GM12874 (cell line): Measurements from ENCODE around the gene GTF2A1L.

Experiments
- TF ChIP-seq, protein P1 (sequence below): IDR thresholded peaks from 2 replicates; pipeline ENCODE4 v1.5.1; 2011; ENCODE audit warnings: low read depth, mild to moderate bottlenecking, control low read depth, low read length, moderate library complexity; ENCODE audit not compliant: insufficient read depth

GTF2A1L gene

GRCh38 chr2:48613211-48613610 is 4.4 kb upstream of the GTF2A1L start:
- TF ChIP-seq, protein P1, sequence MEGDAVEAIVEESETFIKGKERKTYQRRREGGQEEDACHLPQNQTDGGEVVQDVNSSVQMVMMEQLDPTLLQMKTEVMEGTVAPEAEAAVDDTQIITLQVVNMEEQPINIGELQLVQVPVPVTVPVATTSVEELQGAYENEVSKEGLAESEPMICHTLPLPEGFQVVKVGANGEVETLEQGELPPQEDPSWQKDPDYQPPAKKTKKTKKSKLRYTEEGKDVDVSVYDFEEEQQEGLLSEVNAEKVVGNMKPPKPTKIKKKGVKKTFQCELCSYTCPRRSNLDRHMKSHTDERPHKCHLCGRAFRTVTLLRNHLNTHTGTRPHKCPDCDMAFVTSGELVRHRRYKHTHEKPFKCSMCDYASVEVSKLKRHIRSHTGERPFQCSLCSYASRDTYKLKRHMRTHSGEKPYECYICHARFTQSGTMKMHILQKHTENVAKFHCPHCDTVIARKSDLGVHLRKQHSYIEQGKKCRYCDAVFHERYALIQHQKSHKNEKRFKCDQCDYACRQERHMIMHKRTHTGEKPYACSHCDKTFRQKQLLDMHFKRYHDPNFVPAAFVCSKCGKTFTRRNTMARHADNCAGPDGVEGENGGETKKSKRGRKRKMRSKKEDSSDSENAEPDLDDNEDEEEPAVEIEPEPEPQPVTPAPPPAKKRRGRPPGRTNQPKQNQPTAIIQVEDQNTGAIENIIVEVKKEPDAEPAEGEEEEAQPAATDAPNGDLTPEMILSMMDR, result no peak

GRCh38 chr2:48619526-48619925 is 1.9 kb downstream of the GTF2A1L start:
- TF ChIP-seq, protein P1, result no peak

DNA sequence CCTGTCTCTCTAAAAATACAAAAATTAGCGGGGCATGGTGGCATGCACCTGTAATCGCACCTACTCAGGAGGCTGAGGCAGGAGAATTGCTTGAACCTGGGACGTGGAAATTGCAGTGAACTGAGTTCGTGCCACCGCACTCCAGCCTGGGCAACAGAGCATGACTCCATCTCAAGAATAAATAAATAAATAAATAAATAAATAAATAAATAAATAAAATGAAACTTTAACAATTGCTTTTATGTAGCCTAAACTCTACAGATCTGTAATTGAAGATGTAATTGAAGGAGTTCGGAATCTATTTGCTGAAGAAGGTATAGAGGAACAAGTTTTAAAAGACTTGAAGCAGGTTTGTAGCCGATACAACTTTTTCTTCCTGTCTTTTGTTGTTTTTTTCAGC is 2.9 kb downstream of the GTF2A1L start:
- TF ChIP-seq, protein P1, result no peak

- TF ChIP-seq, protein P1, result no peak
These were observed 7.0 kb downstream of the GTF2A1L start for GRCh38 chr2:48624696-48625095.

DNA sequence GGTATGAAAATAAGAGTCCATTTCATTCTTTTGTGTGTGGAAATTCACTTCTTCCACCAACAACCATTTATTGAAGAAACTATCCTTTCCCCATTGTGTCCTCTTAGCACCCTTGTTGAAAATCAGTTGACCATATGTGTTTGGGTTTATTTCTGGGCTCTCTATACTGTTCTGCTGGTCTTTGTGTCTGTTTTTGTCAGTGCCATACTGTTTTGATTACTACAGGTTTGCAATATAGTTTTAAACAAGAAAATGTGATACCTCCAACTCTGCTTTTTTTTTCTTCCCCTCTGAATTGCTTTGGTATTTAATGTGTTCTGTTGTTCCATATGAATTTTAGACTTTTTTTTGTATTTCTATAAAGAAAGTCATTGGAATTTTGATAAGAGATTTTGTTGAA is 8.4 kb downstream of the GTF2A1L start:
- TF ChIP-seq, protein P1, result no peak

DNA sequence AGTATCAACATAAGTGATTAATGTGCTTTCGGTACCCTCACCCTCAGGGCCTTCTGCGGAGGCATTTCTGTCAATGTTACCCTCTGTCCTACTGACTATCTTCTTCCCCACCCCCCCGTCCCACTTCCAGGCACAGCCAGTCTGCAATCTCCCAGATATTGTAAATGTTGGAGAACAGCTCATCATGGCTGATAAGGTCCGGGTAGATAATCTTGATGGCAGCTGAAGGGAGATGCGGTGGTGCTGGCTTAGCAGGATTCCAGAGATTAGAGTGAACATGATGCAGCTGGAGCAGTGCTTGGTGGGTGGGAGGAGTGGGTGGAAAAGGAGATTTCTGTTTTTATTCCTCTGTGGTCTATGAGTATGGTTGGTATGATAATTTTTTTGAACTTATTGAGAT is 15.5 kb downstream of the GTF2A1L start:
- TF ChIP-seq, protein P1, result no peak

GRCh38 chr2:48635786-48636185 is 18.1 kb downstream of the GTF2A1L start:
- TF ChIP-seq, protein P1, result no peak

DNA sequence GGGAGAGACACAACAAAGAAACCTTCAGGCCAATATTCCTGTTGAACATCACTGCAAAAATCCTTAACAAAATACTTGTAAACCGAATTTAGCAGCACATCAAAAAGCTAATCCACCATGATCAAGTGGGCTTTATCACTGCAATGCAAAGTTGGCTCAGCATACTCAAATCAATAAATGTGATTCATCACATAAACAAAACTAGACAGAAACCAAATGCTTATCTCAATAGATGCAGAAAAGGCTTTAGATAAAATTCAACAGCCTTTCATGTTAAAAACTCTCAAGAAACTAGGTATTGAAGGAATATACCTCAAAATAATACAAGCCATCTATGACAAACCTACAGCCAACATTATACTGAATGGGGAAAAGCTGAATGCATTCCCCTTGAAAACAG is 20.6 kb downstream of the GTF2A1L start:
- TF ChIP-seq, protein P1, result no peak
